Activated naive CD8-positive, alpha-beta T cell (primary cell): ENCODE measurements around the gene BBX.
A peak's percentile ranks its signal among the peaks of the same experiment; 100 is the strongest.
"Not testable (repeated sequence)": the region's sequence is repeated elsewhere in the genome, so short reads cannot be mapped to it uniquely, and the experiment has no call there.

Source experiments
- H3K27ac Mint-ChIP-seq: one replicate; pipeline ENCODE4 v1.8.0; 2021; ENCODE audit warnings: mixed read lengths
- H3K27me3 Mint-ChIP-seq: one replicate; pipeline ENCODE4 v1.8.0; 2021; ENCODE audit warnings: mixed read lengths
- H3K36me3 Mint-ChIP-seq: one replicate; pipeline ENCODE4 v1.8.0; 2021; ENCODE audit warnings: mixed read lengths
- H3K4me1 Mint-ChIP-seq: one replicate; pipeline ENCODE4 v1.8.0; 2021; ENCODE audit warnings: low read depth, mixed read lengths
- H3K4me3 Mint-ChIP-seq: one replicate; pipeline ENCODE4 v1.8.0; 2021; ENCODE audit warnings: mild to moderate bottlenecking, mixed read lengths
- H3K9me3 Mint-ChIP-seq: one replicate; pipeline ENCODE4 v1.8.0; 2021; ENCODE audit warnings: low read depth, mixed read lengths

Gene BBX

GRCh38 chr3:107685383-107685782 is 162.6 kb downstream of the BBX start:
- H3K27me3 Mint-ChIP-seq: no peaks in the 10 kb centered on the region
- H3K27ac Mint-ChIP-seq: no peak overlapping the region
- H3K4me1 Mint-ChIP-seq: peaks cover 58% of the 10 kb centered on the region
- no peaks in the 10 kb centered on the region for H3K9me3 Mint-ChIP-seq
- H3K4me3 Mint-ChIP-seq: no peak overlapping the region
- peaks cover 5% of the 10 kb centered on the region for H3K36me3 Mint-ChIP-seq

GRCh38 chr3:107687056-107687581 is 164.4 kb downstream of the BBX start:
- no peaks in the 10 kb centered on the region for H3K36me3 Mint-ChIP-seq
- H3K9me3 Mint-ChIP-seq: no peaks in the 10 kb centered on the region
- H3K27ac Mint-ChIP-seq: no peak overlapping the region
- peaks cover 51% of the 10 kb centered on the region for H3K4me1 Mint-ChIP-seq
- no peak overlapping the region for H3K4me3 Mint-ChIP-seq
- H3K27me3 Mint-ChIP-seq: no peaks in the 10 kb centered on the region

- Mint-ChIP-seq H3K4me1 (peaks cover 34% of the 10 kb centered on the region), H3K36me3 (no peaks in the 10 kb centered on the region)
These were observed 166.6 kb downstream of the BBX start for GRCh38 chr3:107689355-107689754.

GRCh38 chr3:107690522-107691138 is 167.9 kb downstream of the BBX start:
- Mint-ChIP-seq H3K27ac (no peak overlapping the region), H3K27me3 (no peaks in the 10 kb centered on the region), H3K9me3 (no peaks in the 10 kb centered on the region)

More at GRCh38 chr3:107689355-107689754, 166.6 kb downstream of the BBX start:
- no peaks in the 10 kb centered on the region for H3K9me3 Mint-ChIP-seq
- H3K27ac Mint-ChIP-seq: no peak overlapping the region
- no peaks in the 10 kb centered on the region for H3K27me3 Mint-ChIP-seq
- no peak overlapping the region for H3K4me3 Mint-ChIP-seq

GRCh38 chr3:107691984-107692383 is 169.2 kb downstream of the BBX start:
- peaks cover 12% of the 10 kb centered on the region for H3K4me1 Mint-ChIP-seq
- not testable (repeated sequence) for H3K36me3 Mint-ChIP-seq, H3K4me3 Mint-ChIP-seq, H3K9me3 Mint-ChIP-seq, H3K27ac Mint-ChIP-seq, H3K27me3 Mint-ChIP-seq

More at GRCh38 chr3:107690522-107691138, 167.9 kb downstream of the BBX start:
- H3K4me3 Mint-ChIP-seq: no peak overlapping the region
- H3K36me3 Mint-ChIP-seq: no peaks in the 10 kb centered on the region
- peaks cover 22% of the 10 kb centered on the region for H3K4me1 Mint-ChIP-seq

GRCh38 chr3:107697348-107697747 is 174.6 kb downstream of the BBX start:
- not testable (repeated sequence) for H3K9me3 Mint-ChIP-seq, H3K27me3 Mint-ChIP-seq, H3K36me3 Mint-ChIP-seq, H3K27ac Mint-ChIP-seq
- Mint-ChIP-seq H3K4me1 (peaks cover 22% of the 10 kb centered on the region), H3K4me3 (peak overlapping the region; percentile 61)

- H3K36me3 Mint-ChIP-seq, H3K9me3 Mint-ChIP-seq, H3K27me3 Mint-ChIP-seq, H3K27ac Mint-ChIP-seq: not testable (repeated sequence)
- Mint-ChIP-seq H3K4me3 (peak overlapping the region; percentile 61), H3K4me1 (peaks cover 26% of the 10 kb centered on the region)
These were observed 175.1 kb downstream of the BBX start for GRCh38 chr3:107697855-107698254.

GRCh38 chr3:107699682-107700081 is 176.9 kb downstream of the BBX start:
- Mint-ChIP-seq H3K36me3 (peaks cover 8% of the 10 kb centered on the region), H3K27me3 (no peaks in the 10 kb centered on the region), H3K27ac (no peak overlapping the region), H3K4me1 (peaks cover 37% of the 10 kb centered on the region), H3K9me3 (no peaks in the 10 kb centered on the region), H3K4me3 (no peak overlapping the region)

GRCh38 chr3:107701299-107701698 is 178.5 kb downstream of the BBX start:
- Mint-ChIP-seq H3K4me3 (no peak overlapping the region), H3K36me3 (peaks cover 10% of the 10 kb centered on the region), H3K4me1 (peaks cover 44% of the 10 kb centered on the region), H3K27ac (no peak overlapping the region), H3K9me3 (no peaks in the 10 kb centered on the region), H3K27me3 (no peaks in the 10 kb centered on the region)

- Mint-ChIP-seq H3K4me1 (peaks cover 40% of the 10 kb centered on the region), H3K4me3 (no peak overlapping the region), H3K27ac (peak overlapping the region; percentile 54), H3K9me3 (no peaks in the 10 kb centered on the region), H3K36me3 (peaks cover 13% of the 10 kb centered on the region), H3K27me3 (no peaks in the 10 kb centered on the region)
These were observed 181.7 kb downstream of the BBX start for GRCh38 chr3:107704477-107704876.

GRCh38 chr3:107705046-107705445 is 182.3 kb downstream of the BBX start:
- Mint-ChIP-seq H3K27me3 (no peaks in the 10 kb centered on the region), H3K36me3 (peaks cover 10% of the 10 kb centered on the region), H3K4me1 (peaks cover 34% of the 10 kb centered on the region), H3K9me3 (no peaks in the 10 kb centered on the region), H3K4me3 (no peak overlapping the region), H3K27ac (no peak overlapping the region)

- Mint-ChIP-seq H3K4me1 (peaks cover 5% of the 10 kb centered on the region), H3K27me3 (no peaks in the 10 kb centered on the region), H3K9me3 (no peaks in the 10 kb centered on the region), H3K4me3 (no peak overlapping the region), H3K27ac (no peak overlapping the region), H3K36me3 (peaks cover 21% of the 10 kb centered on the region)
These were observed 188.1 kb downstream of the BBX start for GRCh38 chr3:107710851-107711250.

GRCh38 chr3:107716734-107717133 is 194.0 kb downstream of the BBX start:
- Mint-ChIP-seq H3K36me3 (peaks cover 23% of the 10 kb centered on the region), H3K4me3 (no peak overlapping the region), H3K9me3 (no peaks in the 10 kb centered on the region), H3K4me1 (peaks cover 2% of the 10 kb centered on the region), H3K27me3 (no peaks in the 10 kb centered on the region), H3K27ac (no peak overlapping the region)

GRCh38 chr3:107718547-107718946 is 195.8 kb downstream of the BBX start:
- Mint-ChIP-seq H3K4me1 (peaks cover 2% of the 10 kb centered on the region), H3K9me3 (no peaks in the 10 kb centered on the region), H3K36me3 (peaks cover 18% of the 10 kb centered on the region), H3K4me3 (no peak overlapping the region), H3K27me3 (no peaks in the 10 kb centered on the region), H3K27ac (no peak overlapping the region)

- no peak overlapping the region for H3K27ac Mint-ChIP-seq
- H3K27me3 Mint-ChIP-seq: no peaks in the 10 kb centered on the region
These were observed 204.3 kb downstream of the BBX start for GRCh38 chr3:107727102-107727501.

GRCh38 chr3:107729686-107730085 is 206.9 kb downstream of the BBX start:
- no peaks in the 10 kb centered on the region for H3K9me3 Mint-ChIP-seq
- H3K36me3 Mint-ChIP-seq: peaks cover 15% of the 10 kb centered on the region
- H3K27ac Mint-ChIP-seq: no peak overlapping the region
- no peaks in the 10 kb centered on the region for H3K27me3 Mint-ChIP-seq
- peaks cover 12% of the 10 kb centered on the region for H3K4me1 Mint-ChIP-seq
- no peak overlapping the region for H3K4me3 Mint-ChIP-seq

More at GRCh38 chr3:107727102-107727501, 204.3 kb downstream of the BBX start:
- H3K4me3 Mint-ChIP-seq: no peak overlapping the region
- H3K4me1 Mint-ChIP-seq: peaks cover 12% of the 10 kb centered on the region
- no peaks in the 10 kb centered on the region for H3K9me3 Mint-ChIP-seq
- H3K36me3 Mint-ChIP-seq: peaks cover 19% of the 10 kb centered on the region
